HUDEP-2 (cell line): Measurements from ENCODE around the gene EPHB2.

Experiments
- DNase-seq, 76 experiments: peaks; one replicate each; lab custom pipeline; 2025; ENCODE audit not compliant: unreplicated experiment in 76 of 76; lab: John Stamatoyannopoulos, UW

The EPHB2 gene

DNA sequence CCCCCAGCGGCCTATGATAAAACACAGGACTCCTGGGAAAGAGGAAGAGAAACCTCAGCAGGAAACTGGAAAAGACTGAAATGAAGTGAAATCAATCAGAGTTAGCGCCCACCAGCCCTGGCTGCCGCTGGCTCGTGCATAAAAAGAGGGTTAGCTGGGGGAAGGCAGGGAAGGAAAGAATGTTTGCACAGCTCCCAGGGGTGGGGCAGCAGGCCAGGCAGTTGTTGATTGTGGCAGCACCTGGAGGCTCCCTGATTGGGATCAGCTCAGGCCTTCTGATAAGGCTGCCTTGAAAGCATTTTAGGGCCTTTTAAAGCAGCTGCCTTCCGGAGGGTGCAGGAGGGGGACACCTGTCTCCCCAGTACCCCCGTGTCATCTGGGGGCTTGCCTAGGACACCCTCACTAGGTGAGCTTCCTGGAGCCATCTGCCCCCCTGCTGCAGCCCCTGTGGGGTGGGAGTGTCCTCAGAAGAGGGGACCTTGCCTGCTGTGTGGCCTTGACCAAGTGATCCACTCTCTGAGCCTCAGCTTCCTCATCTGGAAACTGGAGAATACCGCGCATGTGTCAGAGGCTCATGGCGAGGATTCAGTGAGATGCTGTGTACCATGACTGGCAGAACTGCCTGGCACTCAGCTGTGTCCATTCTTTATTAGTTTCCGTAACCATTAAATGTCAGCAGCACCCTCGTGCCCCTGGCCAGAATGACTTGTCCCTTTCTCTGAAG, 6.6 kb downstream of the EPHB2 start:
- no peak for DNase-seq

DNA sequence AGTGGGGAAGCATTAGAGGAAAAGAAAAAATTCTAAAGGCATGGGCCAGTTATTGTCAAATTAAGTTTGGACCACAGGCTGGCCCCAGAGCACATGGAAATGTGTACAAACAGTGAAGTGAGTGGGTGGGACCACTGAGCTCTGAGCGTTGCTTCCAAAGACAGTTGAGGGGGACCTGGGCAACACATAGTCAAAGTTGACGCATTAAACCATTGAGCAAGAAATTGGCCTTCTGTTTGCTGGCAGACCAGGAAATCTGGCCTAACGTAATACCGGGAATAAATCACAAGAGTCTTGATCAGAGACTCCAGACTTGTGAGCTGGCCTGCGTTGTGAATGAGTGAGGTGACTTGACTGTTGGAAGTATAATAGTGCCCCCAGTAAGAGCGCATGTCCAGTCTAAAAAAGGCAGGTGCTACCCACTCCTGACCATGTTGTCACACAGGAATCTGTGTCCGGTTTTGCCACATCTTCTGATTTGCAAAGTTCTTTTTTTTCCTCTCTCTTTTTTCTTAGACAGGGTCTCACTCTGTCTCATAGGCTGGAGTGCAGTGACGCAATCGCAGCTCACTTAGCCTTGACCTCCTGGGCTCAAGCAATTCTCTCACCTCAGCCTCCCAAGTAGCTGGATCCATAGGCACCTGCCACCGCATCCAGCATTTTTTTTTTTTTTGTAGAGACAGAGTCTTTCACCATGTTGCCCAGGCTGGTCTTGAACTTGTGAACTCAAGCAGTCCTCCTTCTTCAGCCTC, 10.7 kb downstream of the EPHB2 start:
- no peak for DNase-seq

DNA sequence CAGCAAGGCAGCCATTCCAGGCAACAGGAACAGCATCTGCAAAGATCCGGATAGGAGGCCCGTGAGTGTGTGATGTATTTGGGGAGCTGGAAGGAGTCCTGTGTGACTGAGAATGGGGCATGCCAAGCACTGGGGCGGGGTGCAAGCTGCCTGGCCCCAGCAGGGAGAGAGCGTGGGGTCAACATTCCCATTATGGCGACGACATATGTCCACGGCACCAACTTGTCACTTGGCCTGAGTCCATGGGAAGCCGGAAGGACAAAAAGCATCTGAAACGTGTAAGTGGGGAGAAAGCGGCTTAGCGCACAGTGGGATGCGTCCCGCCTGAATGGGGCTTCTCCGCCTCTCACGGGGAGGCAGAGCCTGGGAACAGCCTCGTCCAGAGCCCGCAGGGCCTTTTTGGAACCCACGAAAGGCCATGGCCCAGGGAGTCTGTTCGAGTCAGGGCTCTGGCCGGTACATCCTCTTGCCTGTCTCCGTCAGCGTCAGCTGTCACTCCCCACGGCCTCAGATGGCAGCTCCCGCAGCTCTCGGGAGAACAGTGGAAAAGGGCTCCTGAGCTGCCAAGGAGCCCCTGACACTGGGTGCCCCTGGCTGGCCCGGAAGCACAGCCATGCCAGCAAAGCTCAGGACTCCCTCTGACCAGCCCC, 12.4 kb downstream of the EPHB2 start:
- DNase-seq, result no peak

DNA sequence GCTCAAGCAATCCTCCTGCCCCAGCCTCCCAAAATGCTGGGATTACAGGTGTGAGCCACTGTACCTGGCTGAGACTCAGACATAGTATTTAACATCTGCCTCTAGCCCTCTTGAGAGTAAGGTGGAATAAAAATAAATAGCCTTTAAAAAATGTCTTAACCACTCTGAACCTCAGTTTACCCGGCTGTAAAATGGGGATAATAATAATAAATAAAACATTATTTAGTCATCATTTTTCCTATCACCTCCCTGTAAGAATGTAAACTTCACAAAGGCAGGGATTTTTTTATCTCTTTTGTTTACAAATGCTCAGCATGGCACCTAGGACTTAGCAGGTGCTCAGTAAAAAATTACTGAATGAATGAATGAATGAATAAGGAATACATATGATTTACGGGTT, 17.2 kb downstream of the EPHB2 start:
- DNase-seq, result no peak

DNA sequence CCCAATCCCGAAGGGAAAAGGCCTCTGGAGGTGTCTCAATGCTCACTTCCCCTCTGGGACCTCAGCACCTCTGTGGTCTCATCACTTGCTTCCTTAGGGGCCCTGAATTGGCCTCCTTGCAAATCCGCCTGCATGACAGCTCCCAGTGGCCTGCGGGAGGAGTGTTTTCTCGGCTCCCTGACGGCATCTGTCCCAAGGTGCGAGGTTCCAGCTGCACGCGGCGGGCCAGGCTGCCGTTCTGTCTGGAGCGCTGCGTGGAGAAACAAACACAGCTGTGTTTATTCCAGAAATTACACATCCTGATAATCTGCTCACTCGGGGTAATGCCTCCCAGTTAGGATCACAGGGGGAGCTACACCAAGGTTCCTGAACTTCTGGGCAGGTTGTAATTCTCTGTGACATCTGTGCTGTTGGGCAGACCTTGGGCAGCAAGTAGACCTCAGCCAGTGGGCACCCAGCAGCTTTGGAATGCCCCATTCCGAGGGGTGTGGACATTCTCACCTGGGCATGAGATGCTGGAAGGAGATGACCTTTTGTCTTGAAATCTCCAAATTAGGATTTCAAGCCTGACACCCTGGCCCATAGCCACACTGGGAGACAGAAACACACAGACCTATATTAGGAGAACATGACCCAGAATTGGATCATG, 18.2 kb downstream of the EPHB2 start:
- DNase-seq, result no peak

DNA sequence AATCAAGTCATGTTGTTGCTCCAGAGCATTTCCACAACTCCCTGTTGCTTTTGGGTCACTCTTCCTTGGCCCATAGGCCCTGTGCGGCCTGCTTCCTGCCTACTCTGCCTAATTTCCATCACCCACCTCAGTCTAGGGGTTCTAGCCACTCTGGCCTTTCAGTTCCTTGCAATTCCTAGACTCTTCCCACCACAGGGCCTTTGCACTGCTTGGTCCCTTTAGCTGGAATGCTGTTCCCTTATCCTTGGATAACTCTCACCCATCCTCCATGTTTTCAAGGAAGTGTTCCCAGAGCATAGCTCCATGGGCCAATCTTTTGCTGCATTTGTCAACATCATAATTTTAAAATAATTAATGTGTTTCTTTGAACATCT, 18.7 kb downstream of the EPHB2 start:
- DNase-seq, result no peak

DNA sequence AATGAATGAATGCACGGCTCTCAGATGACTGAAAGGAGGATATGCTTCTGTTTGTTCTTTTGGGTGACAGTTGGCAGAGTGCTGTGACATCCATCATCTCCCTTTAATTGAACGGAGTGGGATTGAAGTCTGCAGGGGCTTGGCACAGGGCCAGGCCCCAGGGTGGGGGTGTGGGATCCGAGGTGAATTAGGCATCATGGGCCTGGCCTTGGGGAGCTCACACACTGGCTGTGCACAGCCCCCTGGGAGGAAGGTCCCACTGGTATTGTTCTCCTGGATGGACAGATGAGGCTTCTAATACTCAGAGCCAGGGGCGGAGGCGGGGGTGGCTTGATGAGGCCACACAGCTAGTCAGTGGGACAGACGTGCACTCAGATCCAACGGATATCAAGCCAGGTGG, 19.3 kb downstream of the EPHB2 start:
- no peak for DNase-seq

DNA sequence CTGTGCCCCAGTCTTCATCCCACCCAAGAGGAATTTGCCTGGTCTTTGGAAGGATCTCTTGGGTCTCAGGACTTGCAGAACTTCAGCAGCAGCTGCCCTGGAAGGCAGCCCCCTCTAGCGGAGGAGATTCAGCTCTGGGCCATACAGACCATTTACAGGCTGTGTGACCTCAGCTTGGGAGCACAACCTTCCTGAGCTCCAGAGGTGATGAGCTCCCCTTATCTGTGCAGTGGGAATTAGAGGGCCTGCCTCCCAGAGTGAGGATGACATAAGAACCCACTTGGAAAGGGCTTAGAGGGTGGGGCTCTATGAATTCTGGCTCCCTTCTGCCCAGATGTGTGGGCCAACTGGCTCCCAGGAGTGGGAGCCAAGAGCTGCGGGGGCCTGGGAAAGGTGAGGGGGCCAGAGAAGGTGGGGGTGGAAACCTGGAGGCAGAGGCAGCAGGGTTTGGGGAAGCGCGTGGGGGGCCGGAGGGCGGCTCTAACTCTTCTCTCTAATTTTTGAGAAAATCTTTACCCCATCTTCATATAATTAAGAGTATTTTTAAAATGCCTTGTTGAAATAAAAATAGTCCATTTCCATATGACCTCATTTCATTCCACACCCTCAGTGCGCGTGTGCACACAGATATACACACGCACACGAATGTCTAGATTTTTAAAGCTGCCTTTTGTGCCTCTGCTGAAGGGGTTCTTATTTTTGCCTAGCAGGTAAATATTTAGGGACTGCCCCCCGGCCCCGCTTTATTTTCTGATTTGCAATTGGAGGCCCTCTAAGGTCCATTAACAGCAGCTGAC, 21.5 kb downstream of the EPHB2 start:
- DNase-seq, result peak in 10 of 76 experiments; percentile 0 to 21 (median 11)

DNA sequence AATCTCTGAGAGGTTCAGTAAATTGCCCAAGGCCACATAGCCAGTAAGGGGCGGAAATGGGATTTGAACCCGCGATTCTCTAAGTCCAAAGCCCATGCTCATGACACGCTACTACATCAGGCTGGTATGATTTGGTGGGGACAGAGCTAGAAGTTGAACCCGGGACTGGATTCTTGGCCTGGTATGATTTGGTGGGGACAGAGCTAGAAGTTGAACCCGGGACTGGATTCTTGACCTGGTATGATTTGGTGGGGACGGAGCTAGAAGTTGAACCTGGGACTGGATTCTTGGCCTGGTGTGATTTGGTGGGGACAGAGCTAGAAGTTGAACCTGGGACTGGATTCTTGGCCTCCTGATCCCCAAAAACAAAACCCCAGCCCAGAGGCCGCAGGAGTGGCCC, 23.0 kb downstream of the EPHB2 start:
- DNase-seq, result no peak

DNA sequence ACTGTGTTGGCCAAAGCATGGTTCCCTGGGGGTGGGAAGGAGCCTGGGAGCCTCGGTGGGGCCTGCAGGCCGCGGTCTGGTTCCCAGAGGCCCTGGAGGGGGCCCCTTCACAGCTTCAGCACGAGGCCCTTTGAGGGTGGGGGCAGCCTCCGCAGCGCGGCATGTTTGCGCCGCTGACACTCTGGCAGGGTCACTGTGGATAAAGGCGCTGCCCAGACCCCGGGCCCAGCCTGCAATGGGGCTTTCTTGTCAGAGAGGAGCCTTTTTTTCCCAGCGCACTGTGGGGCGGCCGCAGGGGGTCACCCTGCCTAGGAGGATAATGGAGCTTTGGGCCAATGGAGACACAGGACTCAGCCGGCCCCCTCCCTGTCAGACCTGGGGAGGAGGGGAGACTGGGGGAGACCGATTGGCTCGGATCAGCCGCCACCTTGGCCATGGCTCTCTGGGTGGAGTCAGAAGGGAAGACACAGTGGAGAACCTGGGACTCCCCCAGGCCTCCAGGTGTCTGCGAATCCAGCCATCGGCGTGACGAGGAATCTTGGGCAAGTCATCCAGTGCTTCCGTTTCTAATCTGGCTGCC, 26.0 kb downstream of the EPHB2 start:
- DNase-seq, result no peak

DNA sequence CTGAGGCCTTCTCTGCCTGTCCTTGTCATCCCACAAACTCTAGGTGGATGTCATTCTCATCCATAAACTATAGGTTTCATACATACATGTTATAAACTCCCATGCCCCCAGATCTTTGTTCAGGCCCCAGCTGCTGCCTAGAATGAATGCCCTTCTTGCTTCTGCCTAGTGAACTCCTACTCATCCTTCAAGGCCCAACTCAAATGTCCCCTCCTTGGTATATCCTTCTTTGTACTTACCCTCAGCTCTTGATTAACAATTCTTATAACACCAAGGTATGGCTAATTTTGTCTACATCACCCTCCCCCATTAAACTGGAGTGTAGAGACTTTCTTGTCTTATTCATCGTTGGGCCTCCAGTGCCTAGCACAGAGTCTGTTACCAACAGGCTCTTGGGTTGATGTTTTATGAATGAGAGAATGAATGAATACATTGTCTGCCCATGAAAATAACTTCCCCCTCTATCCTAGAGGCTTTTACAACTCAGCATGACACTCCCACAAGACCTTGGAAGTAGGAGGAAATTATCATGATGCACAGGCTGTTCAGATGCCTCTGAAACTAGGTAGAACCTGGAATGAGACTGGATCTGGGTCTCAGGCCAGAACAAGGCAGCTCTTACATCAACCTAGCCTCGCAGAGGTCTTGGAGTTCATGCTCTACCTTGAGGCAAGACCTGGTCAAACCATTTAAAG, 26.9 kb downstream of the EPHB2 start:
- DNase-seq, result no peak

DNA sequence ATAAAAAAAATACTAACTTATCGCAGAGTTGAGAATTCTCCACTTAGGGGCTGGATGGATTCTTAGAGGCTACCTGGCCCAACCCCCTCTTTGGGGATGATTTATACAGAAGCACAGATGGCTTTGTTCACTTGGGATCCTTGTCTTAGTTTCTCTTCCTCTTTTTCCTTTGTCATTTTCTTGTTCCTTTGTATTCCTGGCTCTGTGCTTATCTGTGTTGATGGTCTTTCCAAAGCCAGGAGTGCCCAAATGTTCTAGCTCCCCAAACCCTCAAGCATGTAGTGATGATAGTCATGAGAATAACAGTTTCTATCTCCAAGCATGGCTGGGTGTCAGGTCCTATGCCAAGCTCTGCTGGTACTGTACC, 27.4 kb downstream of the EPHB2 start:
- DNase-seq, result no peak

DNA sequence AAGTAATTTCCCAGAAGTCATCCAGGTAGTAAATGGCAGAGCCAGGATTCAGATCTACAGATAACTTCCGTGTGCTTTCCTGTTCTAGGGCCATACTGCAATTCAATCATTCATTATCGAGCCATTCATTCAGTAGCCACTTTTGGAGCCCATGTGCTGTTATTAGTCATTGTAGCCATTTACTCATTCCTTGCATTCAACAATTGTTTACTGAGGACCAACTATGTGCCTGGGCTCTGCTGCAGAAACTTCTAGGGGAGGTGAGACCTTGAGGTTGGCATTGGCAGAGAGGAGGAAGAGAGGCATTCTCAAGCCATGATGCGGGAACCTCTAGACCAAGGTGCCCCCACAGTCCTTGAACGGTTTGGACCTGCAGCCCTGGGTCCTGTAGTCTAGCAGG, 27.9 kb downstream of the EPHB2 start:
- no peak for DNase-seq

DNA sequence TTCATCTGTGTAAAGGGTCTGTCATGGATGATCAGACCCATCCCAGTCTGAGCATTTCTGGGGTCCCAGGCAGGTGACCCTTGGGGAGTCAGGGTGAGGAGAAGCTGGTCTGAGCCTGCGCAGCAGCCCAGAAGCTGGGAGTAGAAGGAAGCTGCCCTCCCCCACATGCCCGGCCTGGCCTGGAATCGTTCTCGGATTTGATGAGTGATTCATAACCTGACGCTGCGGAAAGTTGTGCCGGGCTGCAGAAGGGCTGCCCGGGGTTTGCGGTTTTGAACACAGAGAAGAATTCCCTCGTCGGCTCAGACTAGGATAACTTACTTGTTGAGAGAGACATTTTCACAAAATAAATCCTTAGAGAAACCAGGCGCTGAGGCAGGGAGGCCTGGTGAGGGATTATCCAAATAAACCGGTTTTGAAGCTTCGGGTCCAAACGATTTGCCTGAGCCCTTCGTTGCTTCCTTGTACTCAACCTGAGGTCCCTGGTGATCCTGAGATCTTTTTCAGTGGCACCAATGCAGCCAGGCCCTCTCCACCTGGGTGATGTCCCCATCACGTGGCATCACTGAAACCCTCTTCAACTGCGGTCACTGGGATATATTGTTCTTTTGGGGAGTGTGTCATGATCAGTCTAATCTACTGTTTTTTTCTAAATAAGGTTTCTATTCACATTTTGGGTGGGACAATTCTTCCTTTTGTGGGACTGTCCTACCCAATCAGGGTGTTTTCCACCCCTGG, 29.2 kb downstream of the EPHB2 start:
- no peak for DNase-seq

DNA sequence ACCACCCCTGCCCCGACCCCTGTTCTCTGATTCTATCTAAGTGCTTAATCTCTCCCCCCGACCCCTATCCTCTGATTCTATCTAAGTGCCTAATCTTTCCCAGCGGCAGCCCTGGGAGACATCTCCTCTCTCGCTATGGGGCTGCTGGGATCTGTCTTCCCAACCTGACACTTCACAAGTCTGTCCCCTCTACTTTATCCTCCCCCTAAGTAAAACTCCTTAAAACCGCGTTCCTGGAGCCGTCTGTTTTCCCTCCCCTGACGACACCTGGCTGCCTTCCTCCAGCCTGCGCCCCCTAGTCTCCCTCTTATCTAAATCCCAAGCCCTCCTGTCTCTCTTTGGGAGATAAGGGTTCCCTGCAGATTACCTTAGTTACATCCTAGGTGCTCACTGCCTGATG, 30.5 kb downstream of the EPHB2 start:
- no peak for DNase-seq

DNA sequence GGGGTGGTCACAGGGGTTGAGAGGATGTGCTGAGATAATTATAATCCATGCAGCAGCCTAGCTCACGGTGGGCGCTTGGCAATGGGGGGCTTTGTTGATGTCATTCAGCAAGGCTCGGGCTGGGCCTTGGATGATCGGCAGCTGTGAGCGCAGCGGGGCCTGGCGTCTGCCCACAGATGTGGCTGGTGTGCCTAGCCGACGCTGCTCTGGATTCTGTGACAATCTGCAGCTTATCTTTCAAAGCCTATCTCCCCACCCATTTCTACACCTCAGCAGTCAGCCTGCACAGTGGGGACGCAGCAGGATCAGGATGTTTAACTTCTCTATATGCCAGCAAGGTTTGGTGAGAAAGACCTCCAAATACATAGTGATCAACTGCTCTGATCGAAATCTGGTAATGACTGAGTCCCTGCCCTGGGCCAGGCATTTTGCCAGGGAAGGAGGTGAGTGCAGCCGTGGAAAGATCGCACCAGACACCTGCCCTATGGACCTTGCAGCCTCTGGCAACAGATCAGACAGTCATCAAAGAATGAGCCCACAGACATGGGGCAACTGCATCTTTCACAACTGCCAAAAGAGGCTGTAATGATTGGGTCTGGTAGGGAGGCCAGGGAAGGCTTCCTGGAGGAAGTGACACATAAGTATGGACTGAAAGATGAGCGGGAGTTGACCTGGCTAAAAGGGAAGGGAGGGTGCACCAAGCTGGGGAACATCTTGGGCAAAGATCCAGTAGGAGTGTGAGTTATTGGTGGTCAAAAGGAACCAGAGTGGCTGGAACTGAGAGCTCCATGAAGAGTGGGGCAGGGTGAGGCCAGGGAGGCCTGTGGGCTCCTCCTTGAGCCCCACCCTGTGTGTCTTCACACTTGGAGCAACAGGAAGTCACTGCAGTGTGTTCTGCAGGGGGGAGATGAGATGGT, 35.3 kb downstream of the EPHB2 start:
- no peak for DNase-seq

DNA sequence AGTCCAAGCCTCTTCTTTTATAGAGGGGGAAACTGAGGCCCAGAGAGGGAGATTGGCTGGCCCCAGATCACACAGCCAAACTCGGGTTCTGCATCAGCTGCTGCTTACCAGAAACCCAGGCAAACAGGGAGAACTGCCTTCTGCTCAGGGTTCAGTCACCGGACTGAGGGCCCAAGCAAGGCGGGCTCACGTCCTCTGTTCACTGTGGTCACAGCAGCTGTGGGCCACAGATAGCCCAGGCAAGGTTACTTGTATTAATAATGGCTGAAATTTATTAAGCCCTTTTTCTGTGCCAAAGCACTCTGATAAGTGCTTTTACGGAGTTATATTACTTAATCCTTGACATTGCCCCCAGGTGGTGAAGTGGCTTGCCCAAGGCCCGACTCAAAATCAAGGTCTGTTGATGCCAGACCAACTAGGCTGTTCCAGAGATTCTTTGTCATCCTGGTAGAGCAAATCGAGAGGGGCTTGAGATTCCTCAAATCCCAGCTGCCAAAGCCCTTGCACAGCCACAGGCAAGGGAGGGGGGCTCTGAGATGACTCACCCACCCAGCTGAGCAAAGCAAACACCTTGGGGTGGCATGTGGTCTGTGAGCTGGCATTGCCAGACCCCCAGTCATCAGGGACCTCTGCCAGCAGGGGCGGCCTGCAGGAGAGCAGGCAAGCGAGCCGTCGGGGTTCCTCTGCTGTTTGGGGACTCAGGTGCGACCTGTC, 36.5 kb downstream of the EPHB2 start:
- no peak for DNase-seq

DNA sequence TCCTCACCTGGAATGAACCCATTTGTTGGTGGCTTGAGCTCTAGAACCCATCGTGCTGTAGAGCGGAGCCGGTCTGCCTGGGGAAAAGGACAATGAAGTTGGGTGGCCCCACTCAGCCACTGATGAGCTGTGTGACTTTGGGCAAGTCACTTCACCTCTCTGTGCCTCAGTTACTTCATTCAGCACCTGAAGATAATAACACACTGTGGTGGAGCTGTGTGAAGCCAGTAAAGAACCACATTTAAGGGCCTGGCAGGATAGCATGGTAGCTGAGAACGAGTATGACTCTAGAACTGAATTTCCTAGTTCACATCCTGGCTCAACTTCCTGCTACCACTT, 37.1 kb downstream of the EPHB2 start:
- no peak for DNase-seq
